HG03354 (cell line): Measurements from ENCODE around the gene SSH2.

Source experiments
- ATAC-seq: cut with Tn5 transposase; IDR thresholded peaks from one replicate; pipeline ENCODE4 v1.9.1; 2021; ENCODE audit warnings: mild to moderate bottlenecking; ENCODE audit not compliant: unreplicated experiment, poor library complexity, severe bottlenecking

Gene SSH2

GRCh38 chr17:29586676-29587469, 343.2 kb downstream of the SSH2 start:
- no peak for ATAC-seq

GRCh38 chr17:29585080-29585751, 344.8 kb downstream of the SSH2 start:
- no peak for ATAC-seq

GRCh38 chr17:29584452-29585079, 345.5 kb downstream of the SSH2 start:
- ATAC-seq = no peak

GRCh38 chr17:29583324-29584248, 346.4 kb downstream of the SSH2 start:
- no peak for ATAC-seq

- ATAC-seq = no peak
Measured at GRCh38 chr17:29582772-29583171, 347.3 kb downstream of the SSH2 start.

GRCh38 chr17:29582254-29582765, 347.7 kb downstream of the SSH2 start:
- ATAC-seq = no peak

- ATAC-seq = no peak
Measured at GRCh38 chr17:29581583-29582253, 348.3 kb downstream of the SSH2 start.

- ATAC-seq = peak; percentile 79
Measured at GRCh38 chr17:29579866-29580771, 349.9 kb downstream of the SSH2 start.

- no peak for ATAC-seq
Measured at GRCh38 chr17:29578626-29579485, 351.2 kb downstream of the SSH2 start.

GRCh38 chr17:29577385-29578211, 352.4 kb downstream of the SSH2 start:
- ATAC-seq = no peak

- no peak for ATAC-seq
Measured at GRCh38 chr17:29577001-29577370, 353.0 kb downstream of the SSH2 start.

GRCh38 chr17:29576214-29577000, 353.6 kb downstream of the SSH2 start:
- ATAC-seq = no peak
